ENCODE data around the gene HOXD3.

HOXD3 gene

DNA sequence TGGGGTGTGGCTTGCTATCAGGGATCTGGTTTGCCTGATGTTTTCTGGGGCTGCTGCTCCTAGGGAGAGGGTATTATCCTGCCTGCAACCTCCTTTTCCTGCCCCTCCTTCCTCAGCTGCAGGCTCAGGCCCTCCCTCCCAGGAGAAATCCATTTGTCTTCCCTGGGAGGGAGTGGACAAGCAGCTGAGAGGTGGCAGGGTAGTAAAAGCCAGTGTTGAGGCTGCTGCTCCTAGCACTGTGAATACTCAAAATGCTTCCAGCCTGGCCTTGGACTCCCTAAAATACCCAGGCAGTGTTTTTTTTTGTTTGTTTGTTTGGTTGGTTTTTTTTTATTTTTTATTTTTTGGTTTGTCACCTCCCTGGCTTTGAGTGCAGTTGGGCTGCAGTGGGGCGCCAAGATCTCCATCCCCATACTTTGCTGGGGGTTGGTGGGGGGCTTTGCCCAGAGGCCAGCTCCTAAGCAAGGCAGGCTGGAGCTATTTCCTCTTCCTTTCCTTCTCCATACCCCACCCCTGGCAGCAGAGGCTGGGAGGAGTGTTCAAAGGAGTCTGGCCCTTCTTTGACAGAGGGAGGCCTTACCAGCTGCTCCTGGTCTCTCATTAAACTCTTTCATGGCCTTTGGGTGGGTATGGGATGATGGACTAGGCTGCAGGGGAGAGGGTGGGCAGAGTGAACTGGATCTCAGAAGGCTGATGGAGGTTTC lies 13.6 kb downstream of the HOXD3 start:
- Histone ChIP-seq H3K4me3 (ENCODE audit: low read length, poor library complexity, severe bottlenecking) (no peak overlapping the region), H3K9me3 (ENCODE audit: insufficient read depth, low read depth, low read length) (no peaks in the 10 kb centered on the region), H3K79me2 (ENCODE audit: insufficient read depth, low read length) (no peaks in the 10 kb centered on the region), H4K20me1 (ENCODE audit: insufficient read depth, low read length, poor library complexity, severe bottlenecking) (no peaks in the 10 kb centered on the region), H3K4me1 (ENCODE audit: insufficient read depth, low read length, poor library complexity, severe bottlenecking) (no peaks in the 10 kb centered on the region), H2AFZ (ENCODE audit: low read length) (no peak overlapping the region), H3F3A (ENCODE audit: low read depth) (no peaks in the 10 kb centered on the region), H3K4me2 (ENCODE audit: low read depth, low read length, poor library complexity, severe bottlenecking) (no peak overlapping the region), H3K27me3 (ENCODE audit: insufficient read depth, low read length, poor library complexity, severe bottlenecking) (peaks cover 6% of the 10 kb centered on the region), H3K9ac (ENCODE audit: low read depth, low read length, poor library complexity, severe bottlenecking) (no peak overlapping the region), H3K36me3 (ENCODE audit: insufficient read depth, low read length) (no peaks in the 10 kb centered on the region), H3K9me2 (replicated peaks; ENCODE audit: low read depth, low read length) (no peaks in the 10 kb centered on the region)
- TF ChIP-seq EZH2phosphoT487 (IDR thresholded peaks at IDR 0.05; ENCODE audit: borderline replicate concordance), result no peak
- TF ChIP-seq, protein P1, sequence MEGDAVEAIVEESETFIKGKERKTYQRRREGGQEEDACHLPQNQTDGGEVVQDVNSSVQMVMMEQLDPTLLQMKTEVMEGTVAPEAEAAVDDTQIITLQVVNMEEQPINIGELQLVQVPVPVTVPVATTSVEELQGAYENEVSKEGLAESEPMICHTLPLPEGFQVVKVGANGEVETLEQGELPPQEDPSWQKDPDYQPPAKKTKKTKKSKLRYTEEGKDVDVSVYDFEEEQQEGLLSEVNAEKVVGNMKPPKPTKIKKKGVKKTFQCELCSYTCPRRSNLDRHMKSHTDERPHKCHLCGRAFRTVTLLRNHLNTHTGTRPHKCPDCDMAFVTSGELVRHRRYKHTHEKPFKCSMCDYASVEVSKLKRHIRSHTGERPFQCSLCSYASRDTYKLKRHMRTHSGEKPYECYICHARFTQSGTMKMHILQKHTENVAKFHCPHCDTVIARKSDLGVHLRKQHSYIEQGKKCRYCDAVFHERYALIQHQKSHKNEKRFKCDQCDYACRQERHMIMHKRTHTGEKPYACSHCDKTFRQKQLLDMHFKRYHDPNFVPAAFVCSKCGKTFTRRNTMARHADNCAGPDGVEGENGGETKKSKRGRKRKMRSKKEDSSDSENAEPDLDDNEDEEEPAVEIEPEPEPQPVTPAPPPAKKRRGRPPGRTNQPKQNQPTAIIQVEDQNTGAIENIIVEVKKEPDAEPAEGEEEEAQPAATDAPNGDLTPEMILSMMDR (conservative IDR thresholded peaks at IDR 0.05; ENCODE audit: low read length), result no peak

DNA sequence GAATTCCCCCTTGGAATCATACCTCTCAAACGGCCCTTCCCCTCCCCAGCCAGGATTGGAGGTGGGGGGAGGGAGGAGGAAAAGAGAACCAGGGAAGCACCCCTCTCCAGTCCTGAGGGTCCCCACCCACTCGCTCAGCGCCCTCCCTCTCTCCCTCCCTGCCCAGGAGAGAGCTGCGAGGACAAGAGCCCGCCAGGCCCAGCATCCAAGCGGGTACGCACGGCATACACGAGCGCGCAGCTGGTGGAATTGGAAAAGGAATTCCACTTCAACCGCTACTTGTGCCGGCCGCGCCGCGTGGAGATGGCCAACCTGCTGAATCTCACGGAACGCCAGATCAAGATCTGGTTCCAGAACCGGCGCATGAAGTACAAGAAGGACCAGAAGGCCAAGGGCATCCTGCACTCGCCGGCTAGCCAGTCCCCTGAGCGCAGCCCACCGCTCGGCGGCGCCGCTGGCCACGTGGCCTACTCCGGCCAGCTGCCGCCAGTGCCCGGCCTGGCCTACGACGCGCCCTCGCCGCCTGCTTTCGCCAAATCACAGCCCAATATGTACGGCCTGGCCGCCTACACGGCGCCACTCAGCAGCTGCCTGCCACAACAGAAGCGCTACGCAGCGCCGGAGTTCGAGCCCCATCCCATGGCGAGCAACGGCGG lies 14.4 kb downstream of the HOXD3 start:
- H3K4me2 ChIP-seq (ENCODE audit: low read depth, low read length, poor library complexity, severe bottlenecking), result no peak overlapping the region
- no peaks in the 10 kb centered on the region for H3K79me2 ChIP-seq (ENCODE audit: insufficient read depth, low read length)
- no peaks in the 10 kb centered on the region for H3K9me3 ChIP-seq (ENCODE audit: insufficient read depth, low read depth, low read length)
- H3K36me3 ChIP-seq (ENCODE audit: insufficient read depth, low read length), result no peaks in the 10 kb centered on the region
- H2AFZ ChIP-seq (ENCODE audit: low read length), result no peak overlapping the region
- H3K4me1 ChIP-seq (ENCODE audit: insufficient read depth, low read length, poor library complexity, severe bottlenecking), result no peaks in the 10 kb centered on the region
- TF ChIP-seq, protein P1 (conservative IDR thresholded peaks at IDR 0.05; ENCODE audit: low read length), result no peak
- no peak for TF ChIP-seq EZH2phosphoT487 (IDR thresholded peaks at IDR 0.05; ENCODE audit: borderline replicate concordance)
- H3F3A ChIP-seq (ENCODE audit: low read depth), result no peaks in the 10 kb centered on the region
- no peak overlapping the region for H3K9ac ChIP-seq (ENCODE audit: low read depth, low read length, poor library complexity, severe bottlenecking)
- no peak overlapping the region for H3K4me3 ChIP-seq (ENCODE audit: low read length, poor library complexity, severe bottlenecking)
- H3K9me2 ChIP-seq (replicated peaks; ENCODE audit: low read depth, low read length), result no peaks in the 10 kb centered on the region
- no peaks in the 10 kb centered on the region for H4K20me1 ChIP-seq (ENCODE audit: insufficient read depth, low read length, poor library complexity, severe bottlenecking)
- peaks cover 6% of the 10 kb centered on the region for H3K27me3 ChIP-seq (ENCODE audit: insufficient read depth, low read length, poor library complexity, severe bottlenecking)

DNA sequence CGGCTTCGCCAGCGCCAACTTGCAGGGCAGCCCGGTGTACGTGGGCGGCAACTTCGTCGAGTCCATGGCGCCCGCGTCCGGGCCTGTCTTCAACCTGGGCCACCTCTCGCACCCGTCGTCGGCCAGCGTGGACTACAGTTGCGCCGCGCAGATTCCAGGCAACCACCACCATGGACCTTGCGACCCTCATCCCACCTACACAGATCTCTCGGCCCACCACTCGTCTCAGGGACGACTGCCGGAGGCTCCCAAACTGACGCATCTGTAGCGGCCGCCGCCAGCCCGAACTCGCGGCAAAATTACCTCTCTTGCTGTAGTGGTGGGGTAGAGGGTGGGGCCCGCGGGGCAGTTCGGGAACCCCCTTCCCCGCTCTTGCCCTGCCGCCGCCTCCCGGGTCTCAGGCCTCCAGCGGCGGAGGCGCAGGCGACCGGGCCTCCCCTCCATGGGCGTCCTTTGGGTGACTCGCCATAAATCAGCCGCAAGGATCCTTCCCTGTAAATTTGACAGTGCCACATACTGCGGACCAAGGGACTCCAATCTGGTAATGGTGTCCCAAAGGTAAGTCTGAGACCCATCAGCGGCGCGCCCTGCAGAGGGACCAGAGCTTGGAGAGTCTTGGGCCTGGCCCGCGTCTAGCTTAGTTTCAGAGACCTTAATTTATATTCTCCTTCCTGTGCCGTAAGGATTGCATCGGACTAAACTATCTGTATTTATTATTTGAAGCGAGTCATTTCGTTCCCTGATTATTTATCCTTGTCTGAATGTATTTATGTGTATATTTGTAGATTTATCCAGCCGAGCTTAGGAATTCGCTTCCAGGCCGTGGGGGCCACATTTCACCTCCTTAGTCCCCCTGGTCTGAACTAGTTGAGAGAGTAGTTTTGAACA lies 15.1 kb downstream of the HOXD3 start:
- no peak overlapping the region for H3K4me3 ChIP-seq (ENCODE audit: low read length, poor library complexity, severe bottlenecking)
- peaks cover 6% of the 10 kb centered on the region for H3K27me3 ChIP-seq (ENCODE audit: insufficient read depth, low read length, poor library complexity, severe bottlenecking)
- no peaks in the 10 kb centered on the region for H3K79me2 ChIP-seq (ENCODE audit: insufficient read depth, low read length)

More for the DNA sequence above, 15.1 kb downstream of the HOXD3 start:
- H3K9me3 ChIP-seq (ENCODE audit: insufficient read depth, low read depth, low read length), result no peaks in the 10 kb centered on the region
- H2AFZ ChIP-seq (ENCODE audit: low read length), result no peak overlapping the region
- H3F3A ChIP-seq (ENCODE audit: low read depth), result no peaks in the 10 kb centered on the region
- no peak overlapping the region for H3K9ac ChIP-seq (ENCODE audit: low read depth, low read length, poor library complexity, severe bottlenecking)
- no peaks in the 10 kb centered on the region for H3K4me1 ChIP-seq (ENCODE audit: insufficient read depth, low read length, poor library complexity, severe bottlenecking)
- no peak overlapping the region for H3K4me2 ChIP-seq (ENCODE audit: low read depth, low read length, poor library complexity, severe bottlenecking)
- H3K36me3 ChIP-seq (ENCODE audit: insufficient read depth, low read length), result no peaks in the 10 kb centered on the region
- no peaks in the 10 kb centered on the region for H3K9me2 ChIP-seq (replicated peaks; ENCODE audit: low read depth, low read length)
- no peak for TF ChIP-seq EZH2phosphoT487 (IDR thresholded peaks at IDR 0.05; ENCODE audit: borderline replicate concordance)
- TF ChIP-seq, protein P1 (conservative IDR thresholded peaks at IDR 0.05; ENCODE audit: low read length), result no peak
- no peaks in the 10 kb centered on the region for H4K20me1 ChIP-seq (ENCODE audit: insufficient read depth, low read length, poor library complexity, severe bottlenecking)
